BJ (cell line): ENCODE data around the gene TRIP12. TPM values are rescaled to one million over a fixed set of nuclear protein-coding genes. Genes with fewer than 3 reads are reported as not detected.
"Not testable (repeated sequence)": the region's sequence is repeated elsewhere in the genome, so short reads cannot be mapped to it uniquely, and the experiment has no call there.

Experiments used
- CTCF ChIA-PET: fragments of 350-600 bp; formaldehyde crosslinking; extraction: SDS; loops from one replicate; lab custom pipeline; 2021; ENCODE audit warnings: antibody characterized with exemption, inconsistent platforms; lab: Yijun Ruan, JAX
- POLR2A ChIA-PET: fragments of 300-600 bp; sonication (Branson Sonifier 250); formaldehyde crosslinking; extraction: SDS; loops from one replicate; lab custom pipeline; 2021; ENCODE audit warnings: antibody characterized with exemption; lab: Charles Lee
- DNase-seq: peaks from one replicate; pipeline ENCODE4 v3.0.0-alpha.2; 2011; ENCODE audit warnings: low read depth
- H3K27me3 ChIP-seq: 2 replicates; pipeline ENCODE4 v1.6.0; 2011; ENCODE audit warnings: low read length; ENCODE audit not compliant: control insufficient read depth, insufficient read depth
- H3K36me3 ChIP-seq: 2 replicates; pipeline ENCODE4 v1.5.1; 2011; ENCODE audit warnings: low read length; ENCODE audit not compliant: control insufficient read depth, insufficient read depth
- H3K4me3 ChIP-seq: 2 replicates; pipeline ENCODE4 v1.5.1; 2011; ENCODE audit warnings: low read depth, mild to moderate bottlenecking, control low read depth, low read length
- polyA plus RNA-seq: library from polyadenylated mRNA; depleted of rRNA; stranded (reverse); fragments of >200 nt; gene quantifications from 2 replicates; pipeline ENCODE4 v1.2.3, GENCODE V29; 2011
- TF ChIP-seq, protein P1 (sequence below): IDR thresholded peaks from 2 replicates; pipeline ENCODE4 v1.5.1; 2011; ENCODE audit warnings: low read depth, mild to moderate bottlenecking, control low read depth, inconsistent platforms, low read length, moderate library complexity; ENCODE audit not compliant: insufficient read depth

Gene TRIP12
- polyA plus RNA-seq, 1 experiment: 92.6 TPM

DNA sequence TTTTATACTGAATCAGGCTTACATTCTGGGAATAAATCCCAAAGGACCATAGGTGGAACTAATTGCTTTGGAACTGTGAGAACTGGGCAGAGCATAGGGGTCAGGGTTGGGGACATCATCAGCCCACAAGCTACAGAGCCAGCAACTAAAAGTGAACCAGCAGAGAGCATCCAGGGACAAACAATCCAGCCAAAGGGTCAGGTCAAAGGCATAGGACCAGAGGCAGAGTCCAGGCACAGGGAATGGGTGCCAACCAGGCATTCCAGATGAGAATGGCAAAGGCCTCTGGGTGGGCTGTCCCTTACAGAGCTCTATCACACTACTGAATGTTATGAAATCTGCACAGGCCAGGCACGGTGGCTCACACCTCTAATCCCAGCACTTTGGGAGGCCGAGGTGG, 195.2 kb downstream of the TRIP12 start:
- no peak for DNase-seq
- CTCF ChIA-PET: no interaction called here
- no peaks in the 10 kb centered on the region for H3K27me3 ChIP-seq
- TF ChIP-seq, protein P1, sequence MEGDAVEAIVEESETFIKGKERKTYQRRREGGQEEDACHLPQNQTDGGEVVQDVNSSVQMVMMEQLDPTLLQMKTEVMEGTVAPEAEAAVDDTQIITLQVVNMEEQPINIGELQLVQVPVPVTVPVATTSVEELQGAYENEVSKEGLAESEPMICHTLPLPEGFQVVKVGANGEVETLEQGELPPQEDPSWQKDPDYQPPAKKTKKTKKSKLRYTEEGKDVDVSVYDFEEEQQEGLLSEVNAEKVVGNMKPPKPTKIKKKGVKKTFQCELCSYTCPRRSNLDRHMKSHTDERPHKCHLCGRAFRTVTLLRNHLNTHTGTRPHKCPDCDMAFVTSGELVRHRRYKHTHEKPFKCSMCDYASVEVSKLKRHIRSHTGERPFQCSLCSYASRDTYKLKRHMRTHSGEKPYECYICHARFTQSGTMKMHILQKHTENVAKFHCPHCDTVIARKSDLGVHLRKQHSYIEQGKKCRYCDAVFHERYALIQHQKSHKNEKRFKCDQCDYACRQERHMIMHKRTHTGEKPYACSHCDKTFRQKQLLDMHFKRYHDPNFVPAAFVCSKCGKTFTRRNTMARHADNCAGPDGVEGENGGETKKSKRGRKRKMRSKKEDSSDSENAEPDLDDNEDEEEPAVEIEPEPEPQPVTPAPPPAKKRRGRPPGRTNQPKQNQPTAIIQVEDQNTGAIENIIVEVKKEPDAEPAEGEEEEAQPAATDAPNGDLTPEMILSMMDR: no peak
- H3K36me3 ChIP-seq: no peaks in the 10 kb centered on the region
- POLR2A ChIA-PET: no interaction called here
- H3K4me3 ChIP-seq: no peak overlapping the region

DNA sequence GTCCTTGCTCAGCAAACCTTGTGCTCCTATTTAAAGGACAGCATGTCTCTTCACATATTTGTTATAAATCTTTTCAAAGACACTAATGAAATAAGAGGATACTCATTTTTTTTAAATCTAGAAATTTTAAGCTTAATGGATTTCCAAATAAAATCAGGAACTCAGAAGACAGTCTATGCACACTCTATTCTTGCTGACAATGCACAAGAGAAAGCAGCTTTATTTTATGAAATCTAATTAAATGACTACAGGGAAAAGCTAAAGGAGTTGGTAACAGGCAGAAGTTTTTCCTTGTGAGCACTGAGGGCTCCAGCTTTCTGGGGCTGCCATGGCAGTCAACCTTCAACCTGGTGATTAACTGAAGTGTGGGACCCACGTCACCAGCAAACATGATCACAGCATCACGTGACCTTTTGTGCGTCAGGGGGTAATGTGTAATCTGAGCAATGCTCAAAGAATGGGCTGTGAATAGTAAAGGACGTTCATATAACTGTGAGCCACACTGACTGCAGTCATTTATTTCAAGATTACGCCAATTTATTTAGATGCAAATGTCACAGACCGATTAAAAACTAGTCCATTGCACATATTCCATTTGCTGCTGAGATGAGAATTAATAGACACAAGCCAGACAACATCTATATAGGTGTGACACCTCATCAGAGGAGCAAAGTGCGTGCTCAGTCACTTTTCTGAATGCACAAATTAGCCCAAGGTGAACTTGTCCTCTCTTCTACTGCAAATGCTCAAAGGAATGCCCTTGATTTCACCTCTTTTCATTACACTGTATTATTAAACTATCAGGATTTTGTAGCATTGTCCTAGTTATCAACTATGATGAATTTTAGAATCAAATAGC, 195.9 kb downstream of the TRIP12 start:
- no peaks in the 10 kb centered on the region for H3K36me3 ChIP-seq
- CTCF ChIA-PET: interaction anchor here (1.8 kb wide), 1 partner anchor 10 kb away, joined by 6 read pairs; no protein-coding TSS in a partner anchor
- POLR2A ChIA-PET: interaction anchor here (0.6 kb wide), 1 partner anchor 587 kb away, joined by 3 read pairs; no protein-coding TSS in a partner anchor
- H3K4me3 ChIP-seq: no peak overlapping the region
- TF ChIP-seq, protein P1: no peak
- DNase-seq: peak; percentile 29
- no peaks in the 10 kb centered on the region for H3K27me3 ChIP-seq

DNA sequence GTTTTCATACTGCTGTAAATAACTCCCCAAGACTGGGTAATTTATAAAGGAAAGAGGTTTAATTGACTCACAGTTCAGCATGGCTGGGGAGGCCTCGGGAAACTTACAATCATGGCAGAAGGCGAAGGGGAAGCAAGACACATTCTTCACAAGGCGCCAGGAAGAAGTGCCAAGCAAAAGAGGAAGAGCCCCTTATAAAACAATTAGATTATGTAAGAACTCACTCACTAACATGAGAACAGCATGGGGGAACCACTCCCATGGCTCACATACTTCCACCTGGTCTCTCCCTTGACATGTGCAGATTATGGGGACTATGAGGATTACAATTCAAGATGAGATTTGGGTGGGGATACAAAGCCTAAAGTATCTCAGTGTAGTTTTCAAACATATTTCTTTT, 198.6 kb downstream of the TRIP12 start:
- DNase-seq, H3K4me3 ChIP-seq, H3K36me3 ChIP-seq, H3K27me3 ChIP-seq, POLR2A ChIA-PET: not testable (repeated sequence)
- CTCF ChIA-PET: interaction anchor here (0.8 kb wide), 1 partner anchor 8 kb away, joined by 3 read pairs; no protein-coding TSS in a partner anchor

DNA sequence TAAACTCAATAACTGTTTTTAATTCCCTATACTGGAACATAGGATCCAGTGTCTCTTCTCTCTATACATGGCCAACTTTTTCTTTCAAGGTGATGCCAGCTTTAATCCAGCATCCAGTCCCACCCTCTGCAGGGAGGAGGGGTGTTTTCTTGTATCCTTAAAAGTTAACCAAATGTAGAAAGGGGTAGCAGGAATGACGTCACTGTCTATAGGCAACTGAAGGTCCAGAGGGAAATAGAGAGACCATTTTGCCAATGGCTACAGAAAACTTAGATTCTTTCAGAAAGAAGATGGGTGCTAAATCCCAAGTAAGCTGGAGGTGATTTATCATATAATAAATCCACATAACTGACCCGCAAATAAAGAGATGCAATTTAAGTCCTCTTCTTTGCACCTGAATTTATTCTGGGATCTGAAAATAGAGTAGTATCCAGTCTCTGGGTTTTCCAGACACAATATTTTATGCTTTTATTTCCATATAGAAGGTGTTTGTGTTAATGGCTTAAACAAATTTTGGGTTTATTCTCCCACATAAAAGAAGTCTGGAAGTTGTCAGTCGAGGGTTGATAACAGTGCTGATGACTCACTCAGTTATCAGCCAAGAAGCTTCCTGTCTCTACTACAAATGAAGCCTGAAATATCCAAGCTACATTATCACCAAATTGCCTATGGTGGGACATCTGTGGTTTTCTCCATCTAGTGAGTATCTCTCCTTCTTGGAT, 201.7 kb downstream of the TRIP12 start:
- ChIA-PET CTCF (interaction anchor here (1.3 kb wide), 1 partner anchor 8 kb away, joined by 3 read pairs; no protein-coding TSS in a partner anchor), POLR2A (no interaction called here)
- DNase-seq: no peak
- TF ChIP-seq, protein P1: no peak
- H3K36me3 ChIP-seq: no peaks in the 10 kb centered on the region
- H3K4me3 ChIP-seq: no peak overlapping the region
- peaks cover 7% of the 10 kb centered on the region; the same call in 1 of the 2 replicates for H3K27me3 ChIP-seq

DNA sequence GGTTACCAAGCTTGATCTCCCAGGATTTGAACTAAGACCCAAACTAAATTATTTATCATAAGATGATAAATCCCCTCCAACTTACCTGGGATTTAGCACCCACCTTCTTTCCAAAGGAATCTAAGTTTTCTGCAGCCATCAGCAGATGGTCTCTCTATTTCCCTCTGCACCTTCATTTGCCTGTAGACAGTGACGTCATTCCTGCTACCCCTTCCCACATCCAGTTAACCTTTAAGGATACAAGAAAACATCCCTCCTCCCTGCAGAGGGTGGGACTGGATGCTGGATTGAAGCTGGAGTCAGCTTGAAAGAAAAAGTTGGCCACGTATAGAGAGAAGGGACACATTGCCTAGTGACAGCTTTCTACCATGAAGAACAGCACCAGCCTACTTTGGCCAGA, 203.8 kb downstream of the TRIP12 start:
- POLR2A ChIA-PET: no interaction called here
- H3K4me3 ChIP-seq: no peak overlapping the region
- H3K27me3 ChIP-seq: peaks cover 14% of the 10 kb centered on the region
- CTCF ChIA-PET: no interaction called here
- TF ChIP-seq, protein P1: no peak
- no peaks in the 10 kb centered on the region for H3K36me3 ChIP-seq
- DNase-seq: no peak
